NCI-H2227 treated with DMSO at 0.1 percent for 48 hours (cell line): ENCODE data around the gene NKAPL.

ENCODE experiments used
- DNase-seq: peaks from one replicate; lab custom pipeline; 2025; lab: John Stamatoyannopoulos, UW

The NKAPL gene

DNA sequence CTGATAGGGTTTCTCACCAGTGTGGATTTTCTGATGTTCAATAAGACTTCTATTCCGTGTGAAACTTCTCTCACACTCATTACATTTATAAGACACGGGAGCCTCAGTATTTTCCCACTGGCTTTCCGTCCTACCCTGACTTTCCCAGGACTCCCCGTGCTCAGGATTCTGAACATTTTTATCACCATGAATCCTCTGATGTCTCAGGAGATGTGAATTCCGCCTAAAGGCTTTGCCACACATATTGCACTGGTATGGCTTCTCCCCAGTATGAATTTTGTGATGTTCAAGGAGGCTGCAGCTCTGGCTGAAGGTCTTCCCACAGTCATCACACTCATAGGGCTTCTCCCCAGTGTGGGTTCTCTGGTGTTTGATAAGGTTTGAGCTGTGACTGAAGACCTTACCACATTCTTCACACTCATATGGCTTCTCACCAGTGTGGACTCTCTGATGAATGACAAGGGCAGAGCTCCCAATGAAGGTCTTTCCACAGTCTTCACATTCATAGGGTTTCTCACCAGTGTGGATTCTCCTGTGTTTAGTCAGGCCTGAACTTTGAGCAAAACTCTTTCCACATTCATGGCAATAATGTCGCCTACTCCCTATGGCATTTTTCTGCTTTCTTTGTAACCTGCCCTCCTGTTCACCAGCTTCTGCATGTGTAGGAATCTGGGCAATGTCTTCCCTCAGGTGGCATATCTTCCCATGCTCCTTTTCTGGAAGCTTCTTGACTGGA, 13.7 kb upstream of the NKAPL start:
- no peak for DNase-seq

DNA sequence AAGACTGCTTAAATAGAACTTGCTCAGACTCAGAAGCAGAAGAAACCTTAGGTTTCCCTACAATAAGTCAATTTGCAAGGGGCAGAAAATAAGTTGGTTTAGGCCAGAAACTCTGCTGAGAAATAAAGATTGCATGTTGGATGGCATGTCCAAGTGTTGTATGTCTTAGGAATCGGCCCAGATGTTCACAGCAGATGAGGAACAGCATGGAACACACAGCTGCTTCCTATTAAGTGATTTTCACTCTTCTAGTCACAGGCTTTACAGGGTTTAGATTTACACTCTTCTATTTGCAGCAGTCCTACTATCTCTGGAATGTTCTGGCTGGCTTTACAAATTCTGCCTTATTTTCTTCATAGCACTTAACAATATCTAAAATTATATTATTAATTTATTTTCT, 10.2 kb upstream of the NKAPL start:
- DNase-seq, result no peak

DNA sequence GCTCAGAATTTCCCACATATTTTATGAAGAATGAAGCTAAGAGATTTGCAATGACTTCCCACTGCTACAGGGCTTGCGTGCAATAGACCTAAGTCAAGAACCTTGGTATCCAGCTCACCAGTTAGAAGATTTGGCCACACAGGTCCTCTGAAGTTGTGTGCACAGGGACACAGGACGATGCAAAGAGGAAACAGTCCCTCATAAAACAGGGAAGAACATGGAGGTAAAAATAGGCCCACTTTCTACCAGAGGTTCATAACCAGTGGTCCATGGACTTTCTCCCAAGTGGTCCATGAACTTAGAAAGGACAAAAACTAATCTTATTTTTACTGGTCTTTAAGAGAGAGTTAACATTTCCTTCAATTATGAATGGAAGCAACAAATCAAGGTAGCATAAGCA, 8.3 kb upstream of the NKAPL start:
- no peak for DNase-seq

DNA sequence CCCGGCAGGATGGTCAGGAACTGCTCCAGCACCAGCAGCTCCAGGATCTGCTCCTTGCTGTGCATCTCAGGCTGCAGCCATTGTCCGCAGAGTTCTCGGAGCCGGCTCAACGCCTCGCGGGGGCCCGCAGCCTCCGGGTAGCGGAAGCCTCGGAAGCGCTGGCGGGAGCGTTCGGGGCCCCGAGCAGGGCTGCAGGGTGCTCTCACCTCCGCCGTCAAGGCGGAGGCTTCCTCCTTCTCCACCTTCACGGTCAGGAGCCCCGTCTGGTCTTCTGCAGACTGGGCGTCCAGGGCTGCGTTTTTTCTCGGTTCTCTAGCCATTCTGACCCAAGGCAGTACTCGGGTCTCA, 7.5 kb upstream of the NKAPL start:
- DNase-seq, result no peak

DNA sequence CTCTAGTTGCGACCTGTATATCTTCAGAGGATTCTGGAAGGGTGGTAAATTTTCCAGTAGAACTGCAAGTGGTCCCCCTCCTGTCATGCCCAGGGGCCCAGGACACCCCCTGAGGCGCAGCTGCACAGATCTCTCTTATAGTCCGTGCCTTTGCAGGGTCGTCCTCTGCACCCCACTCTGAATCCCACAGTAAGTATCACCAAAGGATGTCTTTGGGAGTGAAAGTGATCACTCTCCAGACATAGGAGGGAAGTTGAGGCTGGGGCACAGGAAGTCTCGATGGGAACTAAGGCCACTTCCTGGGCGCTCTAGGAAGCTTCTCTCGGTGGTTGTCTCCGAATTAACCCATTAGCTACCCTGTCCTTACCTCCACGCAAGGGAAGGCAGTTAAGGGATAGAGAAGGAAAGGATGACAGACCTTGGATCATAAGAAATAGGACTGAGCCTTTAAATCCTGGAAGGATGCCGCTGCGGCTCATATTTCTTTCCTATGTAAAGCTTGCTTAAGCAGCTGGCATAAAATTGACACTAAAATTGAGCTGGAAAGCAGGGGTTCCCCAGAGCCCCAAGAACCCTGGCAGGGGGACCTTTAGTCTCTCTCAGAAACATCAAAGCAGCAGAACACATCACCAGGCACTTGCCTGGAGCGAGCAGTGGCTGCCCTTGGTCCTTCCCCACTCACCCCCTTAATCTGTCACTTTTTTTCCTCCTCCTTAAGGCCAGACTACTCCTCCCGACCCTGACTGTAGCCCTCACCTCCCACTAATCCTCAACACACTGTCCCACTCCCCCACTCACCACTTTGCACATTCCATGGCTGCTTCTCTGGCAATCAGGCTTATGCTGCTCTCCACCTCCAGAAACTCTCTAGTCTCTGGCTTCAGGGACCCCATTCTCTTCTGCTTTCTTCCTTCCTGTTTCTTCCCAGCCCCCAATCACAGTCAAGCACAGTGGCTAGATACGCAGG, 6.8 kb upstream of the NKAPL start, which contains the start of gene ZKSCAN4:
ZKSCAN4 (minus strand) TSS at position 261 of the 967 bp plus-strand sequence. CDS start 289 bp downstream, outside the sequence.
- DNase-seq, result peak; percentile 83

DNA sequence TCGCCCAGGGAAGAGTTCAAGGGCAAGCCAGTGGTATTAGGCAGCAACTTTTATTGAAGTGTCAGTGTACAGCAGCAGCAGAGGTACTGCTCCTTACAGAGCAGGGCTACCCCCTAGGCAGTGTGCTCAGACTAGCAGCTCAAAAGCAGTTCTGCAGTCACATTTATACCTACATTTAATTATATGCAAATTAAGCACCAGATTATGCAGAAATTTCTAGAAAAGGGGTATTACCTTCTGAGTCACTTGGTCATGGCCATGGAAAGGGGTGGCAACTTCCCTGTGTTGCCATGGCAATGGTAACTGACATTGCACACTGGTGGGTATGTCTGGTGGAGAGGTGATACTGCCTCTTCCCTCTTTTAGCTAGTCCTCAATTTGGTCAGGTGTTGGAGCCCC, 5.0 kb upstream of the NKAPL start:
- DNase-seq, result no peak

DNA sequence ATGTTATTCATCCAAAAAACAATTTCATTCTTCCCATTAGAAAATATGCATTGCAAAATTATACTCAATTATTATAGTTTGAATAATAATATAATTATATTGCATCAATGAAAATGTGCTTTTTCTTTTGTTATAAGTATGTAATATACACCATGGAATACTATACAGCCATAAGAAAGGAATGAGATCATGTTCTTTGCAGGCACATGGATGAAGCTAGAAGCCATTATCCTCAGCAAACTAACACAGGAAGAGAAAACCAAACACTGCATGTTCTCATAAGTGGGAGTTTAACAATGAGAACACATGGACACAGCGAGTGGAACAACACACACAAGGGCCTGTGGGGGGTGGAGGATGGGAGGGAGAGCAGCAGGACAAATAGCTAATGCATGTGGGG, 2.1 kb upstream of the NKAPL start:
- DNase-seq, result no peak

DNA sequence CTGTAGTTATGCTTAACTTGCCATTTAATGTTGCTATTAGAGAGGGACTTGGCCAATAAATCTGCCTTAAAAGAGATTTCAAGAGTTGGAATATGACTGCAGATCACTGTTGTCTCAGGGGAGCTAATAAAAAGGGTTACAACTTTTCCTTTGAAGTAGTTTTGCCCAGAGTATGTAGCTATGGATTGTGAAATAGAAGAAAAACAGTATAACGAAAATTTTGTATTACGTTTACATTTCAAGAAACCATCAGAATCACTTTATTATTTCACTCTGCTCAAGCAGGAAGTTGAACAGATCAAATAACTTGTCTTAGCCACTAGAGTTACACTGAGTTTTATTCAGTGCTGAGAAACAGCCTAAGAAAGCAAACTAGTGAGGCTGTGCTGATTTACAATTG, 4.8 kb downstream of the NKAPL start:
- DNase-seq, result no peak

DNA sequence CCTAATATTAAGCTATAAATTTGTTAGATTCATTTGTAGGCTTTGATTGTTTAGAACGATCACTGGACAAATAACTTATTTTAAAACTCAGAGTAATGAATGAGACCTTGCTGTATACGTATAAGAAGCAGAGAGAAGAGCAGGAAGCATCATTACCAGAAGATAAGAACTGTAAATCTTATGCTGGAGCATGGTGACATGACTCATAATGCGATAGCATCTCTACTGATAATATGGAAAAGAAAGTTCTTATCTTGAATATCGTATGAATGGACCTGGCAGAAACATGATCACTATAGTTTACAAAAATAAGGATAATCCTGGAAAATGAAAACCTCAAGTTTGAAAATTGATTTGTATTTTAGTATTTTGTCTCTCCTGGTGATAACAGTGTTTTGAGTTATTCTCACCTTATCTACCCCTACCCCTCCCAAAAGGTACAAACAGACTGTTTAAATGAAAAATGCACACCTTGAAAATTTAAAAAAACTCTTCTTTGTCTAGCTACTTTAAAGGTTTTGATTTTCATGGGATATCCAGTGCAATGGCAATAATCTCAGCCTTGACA, 5.8 kb downstream of the NKAPL start:
- no peak for DNase-seq

DNA sequence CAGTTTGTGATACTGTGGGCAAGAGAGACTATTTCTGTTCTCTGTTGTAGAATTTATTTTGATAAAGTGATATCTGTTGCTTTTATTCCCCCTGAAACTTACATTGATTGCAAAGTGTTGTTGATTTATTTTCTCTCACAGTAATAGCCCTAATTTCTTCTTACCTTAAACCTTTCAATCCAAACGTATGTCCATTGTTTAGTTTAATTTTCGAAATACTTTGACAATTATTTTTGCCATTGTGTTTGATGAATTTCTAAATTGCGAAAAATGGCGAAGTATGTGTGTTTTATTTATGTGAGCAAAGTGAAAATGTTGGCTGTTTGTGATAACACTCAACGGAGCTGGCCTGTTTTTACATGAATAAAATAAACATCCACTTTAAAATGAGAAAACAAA, 7.5 kb downstream of the NKAPL start:
- no peak for DNase-seq

DNA sequence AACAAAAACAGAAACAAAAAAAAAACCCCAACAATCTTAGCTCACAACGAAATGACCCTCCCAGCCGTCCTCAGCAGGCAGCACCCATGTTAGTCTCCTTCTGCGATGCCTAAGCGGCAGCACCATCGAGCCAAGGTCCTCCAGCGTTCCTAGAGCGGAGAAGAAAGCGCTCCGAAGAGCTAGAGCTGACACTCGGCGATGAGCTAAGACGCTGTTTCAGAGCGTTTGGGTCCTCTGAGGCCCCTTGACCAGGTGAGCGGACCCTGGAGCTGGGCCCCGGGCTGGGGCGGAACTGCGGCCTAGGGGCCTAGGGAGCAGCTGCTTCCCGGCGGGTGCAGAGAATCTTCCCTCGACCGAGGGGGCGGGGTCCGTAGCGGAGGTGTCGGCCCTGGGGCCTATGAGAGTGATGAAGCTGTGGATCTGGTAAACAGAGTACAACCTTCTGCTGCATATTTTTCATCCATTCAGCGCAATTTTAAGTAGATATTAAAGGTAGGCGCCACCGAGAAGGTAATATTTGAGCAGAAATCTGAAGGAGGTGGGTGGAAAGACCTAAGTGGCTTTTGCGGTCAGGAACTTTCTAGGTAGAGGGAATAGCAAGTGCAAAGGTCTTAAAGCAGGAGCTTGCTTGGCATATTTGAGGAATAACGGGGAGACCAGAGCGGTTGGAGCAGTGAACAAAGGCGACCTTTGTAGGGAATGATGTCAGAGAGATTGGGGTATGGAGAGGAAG, 8.0 kb downstream of the NKAPL start, which contains the start of gene ZSCAN26:
ZSCAN26 (plus strand) TSS at position 182 of the 733 bp plus-strand sequence. CDS start 4,777 bp downstream, outside the sequence.
- peak; percentile 93 for DNase-seq

DNA sequence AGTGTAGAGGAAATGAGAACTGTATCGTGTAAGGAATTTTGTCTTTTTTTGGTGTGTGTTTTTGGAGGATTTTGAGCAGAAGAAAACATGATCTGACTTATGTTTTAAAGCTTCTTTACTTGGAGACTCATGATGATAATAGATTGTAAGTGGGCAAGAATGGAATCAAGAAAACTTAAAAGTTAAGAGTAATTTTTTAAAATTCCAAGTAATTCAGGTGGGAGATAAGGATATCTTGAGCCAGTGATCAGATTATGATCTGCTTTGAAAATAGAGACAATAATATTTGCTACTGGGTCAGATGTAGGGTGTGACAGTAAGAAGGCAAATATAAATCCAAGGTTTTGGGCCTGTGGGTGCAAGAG, 8.6 kb downstream of the NKAPL start:
- DNase-seq, result no peak

DNA sequence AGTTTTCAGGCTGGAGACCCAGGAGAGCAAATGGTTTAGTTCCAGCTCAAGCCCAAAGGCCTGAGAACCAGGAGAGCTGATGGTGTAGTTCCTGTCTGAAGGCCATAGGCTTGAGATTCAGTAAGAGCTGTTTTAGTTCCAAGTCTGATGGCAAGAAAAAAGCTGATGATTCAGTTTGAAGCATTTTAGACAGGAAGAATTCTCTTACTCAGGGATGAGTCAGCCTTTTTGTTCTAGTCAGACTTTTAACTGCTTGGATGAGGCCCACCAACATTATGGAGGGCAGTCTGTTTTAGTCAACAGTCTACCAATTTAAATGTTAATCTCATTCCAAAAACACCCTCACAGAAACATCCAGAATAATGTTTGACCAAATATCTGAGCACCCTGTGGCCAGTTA, 10.4 kb downstream of the NKAPL start:
- DNase-seq, result no peak

DNA sequence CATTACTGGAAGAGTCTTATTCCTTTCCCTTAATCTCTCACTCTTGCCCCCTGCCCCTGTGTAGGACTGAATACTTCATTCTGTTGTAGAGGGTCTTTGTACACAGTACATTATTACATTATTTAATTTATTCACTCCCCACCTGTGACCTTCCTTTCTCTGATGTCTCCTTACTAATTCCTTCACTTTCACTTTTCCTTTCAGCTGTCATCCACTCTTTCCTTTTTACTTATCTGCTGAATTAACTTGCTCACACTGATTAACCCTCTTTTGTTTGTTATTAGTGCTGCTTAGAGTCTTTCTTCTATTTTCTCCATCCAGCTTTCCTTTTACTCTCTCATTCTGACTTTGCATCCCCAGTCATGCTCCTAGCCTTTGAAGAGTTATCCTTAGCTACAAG, 15.8 kb downstream of the NKAPL start:
- DNase-seq, result no peak

DNA sequence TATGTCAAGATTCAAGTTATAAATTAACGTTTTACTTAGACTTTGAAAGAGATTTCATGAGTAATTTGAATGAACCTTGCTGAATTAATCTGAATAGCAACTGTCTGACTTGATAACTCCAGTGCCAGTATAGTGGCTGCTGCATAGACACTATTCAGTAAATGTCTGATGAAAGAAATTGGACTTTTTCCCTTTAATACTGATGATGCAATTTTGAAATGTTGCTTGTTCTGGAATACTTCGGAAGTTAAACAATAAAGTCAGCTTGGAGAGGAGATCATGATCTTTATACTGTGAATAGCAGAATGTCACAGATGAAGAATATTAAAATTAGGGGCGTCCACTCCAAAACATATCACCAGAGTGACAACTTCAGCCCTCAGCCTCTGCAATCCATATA, 18.6 kb downstream of the NKAPL start:
- no peak for DNase-seq

DNA sequence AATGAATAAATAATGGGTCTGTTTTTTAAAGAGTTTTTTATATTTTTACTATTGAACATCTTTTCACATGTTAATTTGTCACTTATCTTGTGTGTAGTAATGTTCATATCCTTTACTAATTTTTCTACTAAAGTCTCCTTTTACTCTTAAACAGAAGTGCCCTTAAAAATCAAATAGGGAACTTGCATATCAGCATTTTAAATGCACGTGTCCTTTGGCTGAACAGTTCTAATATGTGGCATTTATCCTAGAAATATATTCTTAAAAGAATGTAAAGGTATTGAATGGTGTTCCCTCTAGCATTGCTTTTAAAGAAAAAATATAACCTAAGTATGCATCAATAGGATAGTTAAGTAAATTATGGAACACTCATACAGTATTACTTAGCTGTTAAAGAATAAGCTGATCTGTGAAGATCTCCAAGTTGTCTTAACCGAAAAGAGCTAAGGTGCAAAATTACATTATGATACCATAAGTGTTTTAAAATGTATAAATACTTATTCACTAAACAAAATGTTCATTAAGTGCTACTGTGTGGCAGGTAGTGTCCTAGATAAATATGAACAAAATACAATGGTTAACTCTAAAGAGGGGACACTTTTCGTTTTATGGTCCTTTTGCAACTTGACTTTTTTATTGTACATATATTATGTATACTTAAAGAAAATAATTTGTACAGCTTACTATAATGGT, 21.6 kb downstream of the NKAPL start:
- no peak for DNase-seq

DNA sequence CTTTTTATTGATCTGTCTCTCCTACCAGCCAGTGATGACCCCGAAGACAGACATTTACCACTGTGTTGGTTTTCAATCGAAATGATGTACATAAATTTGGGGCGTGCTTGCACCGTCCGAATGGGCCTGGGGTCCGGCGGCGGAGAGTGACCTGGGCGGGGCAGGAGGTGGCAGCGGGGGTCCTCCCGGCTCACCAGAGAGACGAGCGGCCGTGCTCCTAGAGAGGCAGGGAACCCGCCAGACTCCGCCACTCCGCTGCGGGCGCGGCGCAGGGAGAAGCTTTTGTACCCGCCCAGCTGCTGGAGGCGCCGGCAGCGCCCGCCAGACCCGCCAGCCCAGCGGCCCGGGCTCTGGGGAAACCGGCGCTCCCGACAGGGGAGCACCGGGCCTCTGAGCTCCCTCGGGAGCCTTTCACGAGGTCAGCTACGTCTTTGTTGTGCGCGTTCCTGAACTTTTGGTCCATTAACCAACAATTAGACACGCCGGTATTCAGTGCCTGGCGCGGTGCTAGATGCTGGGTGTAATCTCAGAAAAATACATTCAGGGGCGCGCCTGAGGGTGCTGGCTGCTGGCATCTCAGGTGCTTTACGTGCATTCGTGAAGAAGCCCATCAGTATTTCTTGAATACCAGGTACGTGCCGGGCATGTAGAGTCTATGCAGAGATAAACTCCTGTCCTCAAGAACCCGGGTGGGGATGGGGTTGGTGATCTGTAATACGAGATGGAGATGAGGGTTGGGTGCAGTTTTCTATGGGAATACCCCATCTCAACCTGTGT, 22.4 kb downstream of the NKAPL start, which contains the start of gene PGBD1:
PGBD1 (plus strand) TSS at position 285 of the 777 bp plus-strand sequence. CDS start 2,242 bp downstream, outside the sequence.
- peak; percentile 75 for DNase-seq

DNA sequence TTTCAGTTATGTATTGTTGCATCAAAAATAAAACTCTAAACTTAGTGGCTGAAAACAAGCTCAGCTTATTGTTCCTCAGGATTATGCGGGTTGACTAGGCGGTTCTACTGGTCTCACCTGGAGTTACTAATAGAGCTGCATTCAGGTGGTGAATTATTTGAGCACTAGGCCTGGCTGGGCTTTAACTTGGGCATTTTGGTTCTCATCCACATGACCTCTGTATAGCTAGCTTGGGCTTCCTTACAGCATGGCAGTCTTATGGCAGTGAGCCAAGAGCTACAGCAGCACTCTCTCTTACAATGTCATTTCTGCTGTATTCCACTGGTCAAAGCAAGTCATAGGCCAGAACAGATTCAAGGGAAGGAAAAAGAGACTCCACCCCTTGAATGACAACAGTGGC, 23.8 kb downstream of the NKAPL start:
- no peak for DNase-seq

DNA sequence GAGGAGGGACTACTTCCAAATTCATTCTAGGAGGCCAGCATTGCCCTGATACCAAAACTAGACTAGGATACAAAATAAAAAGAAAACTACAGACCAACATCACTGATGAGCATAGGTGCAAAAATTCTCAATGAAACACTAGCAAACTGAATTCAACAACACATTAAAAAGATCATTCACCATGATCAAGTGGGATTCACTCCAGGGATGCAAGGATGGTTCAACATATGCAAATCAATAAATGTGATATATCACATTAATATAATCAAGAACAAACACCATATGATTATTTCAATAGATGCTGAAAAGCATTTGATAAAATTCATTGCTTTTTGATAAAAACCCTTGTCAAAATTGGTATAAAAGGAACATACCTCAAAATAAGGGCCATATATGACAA, 32.5 kb downstream of the NKAPL start:
- DNase-seq, result no peak

DNA sequence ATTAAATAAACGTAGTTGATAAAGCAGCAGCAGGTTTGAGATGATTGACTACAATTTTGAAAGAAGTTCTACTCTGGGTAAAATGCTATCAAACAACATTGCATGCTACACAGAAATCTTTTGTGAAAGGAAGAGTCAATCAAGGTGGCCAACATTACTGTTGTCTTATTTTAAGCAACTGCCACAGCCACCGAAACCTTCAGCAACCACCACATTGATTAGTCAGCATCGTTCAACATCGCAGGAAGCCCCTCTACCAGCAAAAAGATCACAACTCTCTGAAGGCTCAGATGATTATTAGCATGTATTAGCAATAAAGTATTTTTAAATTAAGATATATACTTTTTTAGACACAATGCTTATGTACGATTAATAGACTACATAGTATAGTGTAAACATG, 36.2 kb downstream of the NKAPL start:
- no peak for DNase-seq
